ENCODE data around the gene DENND2A. TPM values are rescaled to one million over a fixed set of nuclear protein-coding genes. Genes with fewer than 3 reads are reported as not detected.

DENND2A gene
- total and polyA plus RNA-seq, 10 of the 15 experiments (the other 5 are each of a cell fraction or from before 2014, with no cell fraction given), result 0.01 TPM; not detected in 9

DNA sequence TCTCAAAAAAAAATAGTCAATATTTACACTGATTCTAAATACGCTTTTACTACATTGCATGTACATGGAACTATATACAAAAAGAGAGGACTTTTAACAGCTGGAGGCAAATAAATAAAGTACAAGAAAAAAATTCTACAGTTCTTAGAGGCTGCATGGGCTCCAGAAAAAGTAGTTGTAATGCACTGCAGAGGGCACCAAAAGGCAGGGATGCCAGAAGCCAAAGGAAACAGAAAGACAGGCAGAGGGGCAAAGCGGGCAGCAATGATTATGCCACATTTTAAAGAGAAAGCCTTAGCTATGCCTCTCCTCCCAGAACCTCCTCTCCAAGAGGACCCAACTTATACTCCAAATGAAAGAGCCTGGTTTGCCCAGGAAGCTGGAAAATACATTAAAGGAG lies 20.5 kb upstream of the DENND2A start:
- ChIA-PET SMC1A (ENCODE audit: uncharacterized antibody, unreplicated experiment) (interaction anchor here (0.8 to 1.6 kb wide), 3 partner anchors 13 to 216 kb away, joined by 3 to 9 read pairs (median 4); no protein-coding TSS in a partner anchor), RAD21 (ENCODE audit: unreplicated experiment) (interaction anchor here (0.7 kb wide), 1 partner anchor 8 kb away, joined by 5 read pairs; no protein-coding TSS in a partner anchor), CTCF (interaction anchor here (0.6 to 2.7 kb wide), 6 partner anchors 7 to 557 kb away, joined by 3 to 12 read pairs (median 4); no protein-coding TSS in a partner anchor), POLR2A (no interaction called here)
- no TSS peak for BruUV-seq (replicated peaks)
- Histone ChIP-seq H3K4me3 (no peak overlapping the region), H3K4me1 (ENCODE audit: control insufficient read depth, insufficient read depth, low read length) (peaks cover 9% of the 10 kb centered on the region), H4K20me1 (ENCODE audit: control insufficient read depth, insufficient read depth) (no peaks in the 10 kb centered on the region), H3K36me3 (ENCODE audit: control insufficient read depth in 2 of 2, insufficient read depth in 2 of 2, low read length in 1 of 2) (no peaks in the 10 kb centered on the region), H3K27me3 (replicated peaks in 1 of 2; ENCODE audit: control insufficient read depth in 2 of 2, insufficient read depth in 2 of 2, low read length in 1 of 2) (no peaks in the 10 kb centered on the region), H2AFZ (ENCODE audit: control insufficient read depth, low read depth, low read length) (no peak overlapping the region), H3K9me3 (replicated peaks; ENCODE audit: control insufficient read depth, insufficient read depth, low read length) (no peaks in the 10 kb centered on the region), H3K9ac (ENCODE audit: control insufficient read depth, insufficient read depth, low read length) (no peak overlapping the region), H3K79me2 (ENCODE audit: control insufficient read depth, insufficient read depth, low read length) (no peaks in the 10 kb centered on the region), H3K27ac (ENCODE audit: control insufficient read depth, insufficient read depth) (no peak overlapping the region), H3K4me2 (ENCODE audit: control insufficient read depth, insufficient read depth) (no peak overlapping the region)
- FAIRE-seq, result no peak
- in situ Hi-C loops (cut with MboI) (no loop called here), intact Hi-C loops (cut with micrococcal nuclease; ENCODE audit: unreplicated experiment) (no loop called here)
- TF ChIP-seq SREBF1 (IDR thresholded peaks at IDR 0.05; ENCODE audit: low read length) (no peak), LARP7 (IDR thresholded peaks at IDR 0.05) (no peak), TCF7 (IDR thresholded peaks at IDR 0.05; ENCODE audit: borderline replicate concordance) (no peak), HDAC2 (IDR thresholded peaks at IDR 0.05) (no peak)
- DNase-seq (ENCODE audit: low read depth, low spot score), result no peak
- WGBS (ENCODE audit: insufficient coverage, insufficient replicate concordance, low lambda C conversion rate, missing lambda C conversion rate), result 62% methylated on average over 2 of the region's 2 CpGs
- no peak for ATAC-seq

DNA sequence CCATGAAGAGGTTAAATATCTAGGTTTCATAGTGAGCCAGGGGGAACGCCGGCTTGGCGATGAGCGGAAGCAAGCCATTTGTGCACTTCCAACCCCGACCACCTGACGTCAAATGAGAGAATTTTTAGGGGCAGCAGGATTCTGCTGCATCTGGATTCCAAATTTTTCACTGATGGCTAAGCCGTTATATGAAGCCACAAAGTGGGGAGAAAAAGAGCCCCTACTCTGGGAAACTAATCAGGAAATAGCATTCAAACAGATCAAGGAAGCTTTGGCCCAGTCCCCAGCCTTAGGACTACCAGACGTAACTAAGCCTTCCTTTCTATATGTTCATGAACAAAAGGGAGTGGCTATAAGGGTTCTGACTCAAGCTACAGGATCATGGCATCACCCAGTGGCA lies 19.2 kb upstream of the DENND2A start:
- H3K27ac ChIP-seq (ENCODE audit: control insufficient read depth, insufficient read depth), result no peak overlapping the region
- H3K9ac ChIP-seq (ENCODE audit: control insufficient read depth, insufficient read depth, low read length), result no peak overlapping the region
- no peak for DNase-seq (ENCODE audit: low read depth, low spot score)
- ChIA-PET RAD21 (ENCODE audit: unreplicated experiment) (interaction anchor here (0.8 to 1.2 kb wide), 2 partner anchors 16 to 142 kb away, joined by 3 read pairs; no protein-coding TSS in a partner anchor), SMC1A (ENCODE audit: uncharacterized antibody, unreplicated experiment) (interaction anchor here (0.7 to 1.6 kb wide), 3 partner anchors 9 to 54 kb away, joined by 4 to 9 read pairs (median 6); no protein-coding TSS in a partner anchor), CTCF (interaction anchor here (1.2 to 2.7 kb wide), 4 partner anchors 9 to 216 kb away, joined by 3 to 12 read pairs (median 4); no protein-coding TSS in a partner anchor), POLR2A (interaction anchor here (0.6 kb wide), 1 partner anchor 46 kb away, joined by 3 read pairs; no protein-coding TSS in a partner anchor)
- H3K9me3 ChIP-seq (replicated peaks; ENCODE audit: control insufficient read depth, insufficient read depth, low read length), result no peaks in the 10 kb centered on the region
- peaks cover 12% of the 10 kb centered on the region for H3K4me1 ChIP-seq (ENCODE audit: control insufficient read depth, insufficient read depth, low read length)
- 51% methylated on average over 8 of the region's 8 CpGs for WGBS (ENCODE audit: insufficient coverage, insufficient replicate concordance, low lambda C conversion rate, missing lambda C conversion rate)
- no peaks in the 10 kb centered on the region for H4K20me1 ChIP-seq (ENCODE audit: control insufficient read depth, insufficient read depth)
- peak; percentile 33; the same call in 2 of the 3 replicates for ATAC-seq
- H3K36me3 ChIP-seq (ENCODE audit: control insufficient read depth in 2 of 2, insufficient read depth in 2 of 2, low read length in 1 of 2), result no peaks in the 10 kb centered on the region
- no peak for FAIRE-seq
- BruUV-seq (replicated peaks), result no TSS peak
- intact Hi-C loops (cut with micrococcal nuclease; ENCODE audit: unreplicated experiment), result loop anchor here (5.0 kb wide), 1 partner anchor 352 kb away; the partner anchor contains the start of gene MRPS33
- no peaks in the 10 kb centered on the region for H3K27me3 ChIP-seq (replicated peaks in 1 of 2; ENCODE audit: control insufficient read depth in 2 of 2, insufficient read depth in 2 of 2, low read length in 1 of 2)
- no peaks in the 10 kb centered on the region for H3K79me2 ChIP-seq (ENCODE audit: control insufficient read depth, insufficient read depth, low read length)
- TF ChIP-seq ZNF274 (IDR thresholded peaks at IDR 0.05; ENCODE audit: insufficient read depth, insufficient read length) (no peak), SRF (IDR thresholded peaks at IDR 0.05; ENCODE audit: low read depth in 2 of 2, low read length in 2 of 2) (peak; percentile 27 to 88; a peak in 3 of 4 replicates)
- no peak overlapping the region for H3K4me3 ChIP-seq
- in situ Hi-C loops (cut with MboI), result loop anchor here (5.0 kb wide), 1 partner anchor 143 kb away; no protein-coding TSS in a partner anchor
- H2AFZ ChIP-seq (ENCODE audit: control insufficient read depth, low read depth, low read length), result no peak overlapping the region
- H3K4me2 ChIP-seq (ENCODE audit: control insufficient read depth, insufficient read depth), result no peak overlapping the region

Measured in GM12878 (cell line).